ENCODE data around the gene KL.
A peak's percentile ranks its signal among the peaks of the same experiment; 100 is the strongest.

Gene KL

DNA sequence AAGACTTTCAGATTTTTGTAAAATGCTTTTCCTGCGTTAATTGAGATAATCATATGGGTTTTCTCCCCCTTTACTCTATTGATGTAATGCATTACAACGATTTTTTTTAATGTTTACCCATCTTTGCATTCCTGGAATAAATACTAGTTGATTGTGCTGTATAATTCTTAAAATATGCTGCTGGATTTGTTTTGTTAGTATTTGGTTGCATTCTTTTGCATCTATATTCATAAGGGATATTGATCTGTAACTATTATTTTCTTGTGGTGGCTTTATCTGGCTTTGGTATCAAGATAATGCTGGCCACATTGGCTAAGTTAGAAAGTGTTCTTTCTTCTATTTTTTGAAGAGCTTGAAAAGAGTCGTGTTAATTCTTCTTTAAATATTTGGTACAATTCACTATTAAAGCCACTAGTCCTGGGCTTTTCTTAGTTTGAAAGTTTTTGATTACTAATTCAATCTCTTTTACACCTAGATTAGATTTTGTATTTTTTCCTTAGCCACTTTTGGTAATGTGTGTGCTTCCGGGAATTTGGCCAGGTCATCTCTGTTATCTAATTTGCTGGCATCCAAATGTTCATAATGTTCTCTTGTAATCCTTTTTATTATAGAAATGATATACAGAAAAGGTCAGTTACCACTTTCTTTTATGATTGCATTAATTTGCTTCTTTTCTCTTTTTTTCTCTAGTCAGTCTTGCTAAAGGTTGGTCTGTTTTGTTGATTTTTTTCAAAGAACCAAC, 29.8 kb downstream of the KL start:
- Mint-ChIP-seq H3K4me1 (no peaks in the 10 kb centered on the region), H3K4me3 (no peak overlapping the region), H3K36me3 (no peaks in the 10 kb centered on the region), H3K9me3 (no peaks in the 10 kb centered on the region), H3K27ac (no peak overlapping the region)
- DNase-seq (ENCODE audit: low spot score in 2 of 2), result no peak
- ATAC-seq, result no peak

- DNase-seq (ENCODE audit: low spot score in 2 of 2), result no peak
- Mint-ChIP-seq H3K27ac (no peak overlapping the region), H3K4me3 (no peak overlapping the region)
Measured at GRCh38 chr13:33050161-33050560, 33.9 kb downstream of the KL start.

DNA sequence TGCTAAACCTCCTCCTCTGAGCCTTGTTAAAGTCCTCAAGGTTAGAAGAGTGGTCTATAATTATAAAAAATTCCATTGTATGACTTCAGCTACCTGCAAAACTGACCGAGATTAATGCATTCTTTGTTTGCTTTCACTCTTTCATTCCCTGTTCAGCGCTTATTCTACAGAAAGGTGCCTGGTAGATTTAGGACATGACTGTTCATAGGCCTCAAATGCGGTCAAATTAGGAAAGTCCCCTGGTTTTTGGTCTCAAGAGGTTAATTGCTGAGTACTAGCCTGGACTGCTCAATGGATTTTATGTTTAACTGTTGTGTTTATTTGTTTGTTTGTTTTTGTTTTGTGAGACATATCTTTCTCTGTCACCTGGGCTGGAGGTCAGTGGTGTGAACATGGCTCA, 35.4 kb downstream of the KL start:
- Mint-ChIP-seq H3K27ac (no peak overlapping the region), H3K36me3 (no peaks in the 10 kb centered on the region), H3K4me3 (no peak overlapping the region), H3K4me1 (no peaks in the 10 kb centered on the region), H3K9me3 (no peaks in the 10 kb centered on the region)
- ATAC-seq (no peak), DNase-seq (ENCODE audit: low spot score in 2 of 2) (no peak)

More at GRCh38 chr13:33050161-33050560, 33.9 kb downstream of the KL start:
- ATAC-seq, result no peak
- Mint-ChIP-seq H3K4me1 (no peaks in the 10 kb centered on the region), H3K9me3 (no peaks in the 10 kb centered on the region), H3K36me3 (no peaks in the 10 kb centered on the region)

DNA sequence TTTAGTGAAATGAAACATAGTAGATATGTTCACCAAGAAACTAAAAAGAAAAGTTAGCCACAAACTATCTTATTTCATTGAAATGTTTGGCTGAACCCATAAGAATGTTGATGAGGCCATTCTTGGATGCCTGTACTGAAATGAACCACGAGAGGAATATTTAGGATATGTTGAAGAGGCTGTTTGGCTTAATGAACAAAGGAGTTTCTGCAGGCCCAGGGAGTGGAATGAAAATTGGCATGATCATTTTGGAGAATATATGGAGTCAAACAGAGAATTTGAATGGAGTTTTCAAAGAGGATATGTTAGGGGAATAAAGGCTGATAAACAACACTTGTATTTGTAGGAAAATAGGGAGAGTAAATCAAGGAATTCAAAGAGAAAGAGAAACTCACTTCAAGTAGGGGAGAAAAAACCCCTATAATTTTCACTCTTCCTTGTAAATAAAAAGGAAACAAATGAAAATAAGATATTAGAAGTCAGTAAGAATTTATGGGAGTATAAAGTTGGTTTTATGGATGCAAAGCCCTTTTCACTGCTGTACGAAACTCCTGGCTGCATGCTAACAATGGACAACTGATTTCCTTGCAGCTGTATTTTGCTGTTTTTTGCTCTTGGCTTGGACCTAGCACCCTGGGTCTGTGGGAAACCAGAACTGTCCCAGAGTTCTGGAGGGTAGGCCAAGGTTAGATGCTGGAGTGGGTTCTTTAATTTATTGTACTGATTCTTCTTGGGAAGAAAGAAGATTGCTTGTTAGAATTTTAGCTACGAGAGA, 36.5 kb downstream of the KL start:
- DNase-seq (ENCODE audit: low spot score in 2 of 2), result no peak

GRCh38 chr13:33053397-33054066, 37.3 kb downstream of the KL start:
- no peaks in the 10 kb centered on the region for H3K4me1 Mint-ChIP-seq
- DNase-seq (ENCODE audit: low spot score in 2 of 2) (no peak), ATAC-seq (no peak)
- no peaks in the 10 kb centered on the region for H3K36me3 Mint-ChIP-seq
- no peaks in the 10 kb centered on the region for H3K9me3 Mint-ChIP-seq
- H3K27ac Mint-ChIP-seq, result no peak overlapping the region
- no peak overlapping the region for H3K4me3 Mint-ChIP-seq

More for the DNA sequence above, 36.5 kb downstream of the KL start:
- no peak overlapping the region for H3K4me3 Mint-ChIP-seq
- no peaks in the 10 kb centered on the region for H3K4me1 Mint-ChIP-seq
- no peaks in the 10 kb centered on the region for H3K9me3 Mint-ChIP-seq
- H3K27ac Mint-ChIP-seq, result no peak overlapping the region
- H3K36me3 Mint-ChIP-seq, result no peaks in the 10 kb centered on the region
- no peak for ATAC-seq

DNA sequence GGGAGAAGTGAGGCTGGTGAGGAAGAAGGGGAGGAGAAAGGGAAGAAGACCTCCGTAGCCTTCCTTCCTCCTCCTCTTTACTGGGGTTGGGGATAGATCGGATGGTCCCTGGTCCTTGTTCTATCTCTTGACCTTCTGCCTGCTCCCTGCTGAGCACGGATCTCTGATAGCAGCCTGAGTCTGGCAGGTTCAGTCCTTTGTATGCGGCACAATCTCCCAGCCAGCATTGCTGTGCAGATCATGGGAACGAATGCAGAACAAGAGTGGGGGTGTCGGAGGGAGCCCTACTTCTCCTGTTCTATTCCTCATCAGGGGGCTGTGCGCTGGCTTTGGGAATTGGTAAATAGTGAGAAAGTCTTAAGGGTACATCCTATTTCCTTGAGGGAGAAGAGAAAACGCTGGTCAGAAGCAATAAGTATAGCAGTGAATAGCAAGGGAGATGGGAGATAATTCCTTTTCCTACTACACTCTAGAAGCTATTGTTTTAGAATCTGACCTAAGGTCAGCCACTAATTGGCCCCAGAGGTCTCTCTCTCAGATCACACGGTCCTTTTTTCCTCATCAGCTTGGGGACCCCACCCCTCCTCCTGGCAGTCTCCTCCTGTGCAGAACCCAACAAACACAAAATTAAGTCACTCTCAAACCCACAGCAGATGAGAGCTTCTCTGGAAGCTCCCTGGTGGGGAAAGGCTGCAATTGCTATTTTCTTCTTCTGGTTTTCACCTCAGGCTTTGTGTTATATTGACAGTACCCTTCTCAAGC, 41.0 kb downstream of the KL start:
- no peak for DNase-seq (ENCODE audit: low spot score in 2 of 2)
- no peak overlapping the region for H3K4me3 Mint-ChIP-seq
- no peaks in the 10 kb centered on the region for H3K36me3 Mint-ChIP-seq
- H3K9me3 Mint-ChIP-seq, result no peaks in the 10 kb centered on the region
- no peaks in the 10 kb centered on the region for H3K4me1 Mint-ChIP-seq
- no peak overlapping the region for H3K27ac Mint-ChIP-seq
- peak; percentile 21 for ATAC-seq

GRCh38 chr13:33058776-33059327, 42.6 kb downstream of the KL start:
- H3K4me3 Mint-ChIP-seq, result no peak overlapping the region
- no peaks in the 10 kb centered on the region for H3K36me3 Mint-ChIP-seq

DNA sequence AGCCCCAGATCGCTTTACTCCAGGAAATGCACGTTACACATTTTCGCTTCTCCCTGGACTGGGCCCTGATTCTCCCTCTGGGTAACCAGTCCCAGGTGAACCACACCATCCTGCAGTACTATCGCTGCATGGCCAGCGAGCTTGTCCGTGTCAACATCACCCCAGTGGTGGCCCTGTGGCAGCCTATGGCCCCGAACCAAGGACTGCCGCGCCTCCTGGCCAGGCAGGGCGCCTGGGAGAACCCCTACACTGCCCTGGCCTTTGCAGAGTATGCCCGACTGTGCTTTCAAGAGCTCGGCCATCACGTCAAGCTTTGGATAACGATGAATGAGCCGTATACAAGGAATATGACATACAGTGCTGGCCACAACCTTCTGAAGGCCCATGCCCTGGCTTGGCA, 44.6 kb downstream of the KL start:
- H3K36me3 Mint-ChIP-seq, result no peaks in the 10 kb centered on the region
- no peak overlapping the region for H3K27ac Mint-ChIP-seq
- DNase-seq (ENCODE audit: low spot score in 2 of 2), result no peak
- ATAC-seq, result no peak
- no peak overlapping the region for H3K4me3 Mint-ChIP-seq
- no peaks in the 10 kb centered on the region for H3K4me1 Mint-ChIP-seq
- H3K9me3 Mint-ChIP-seq, result no peaks in the 10 kb centered on the region

More at GRCh38 chr13:33058776-33059327, 42.6 kb downstream of the KL start:
- Mint-ChIP-seq H3K9me3 (no peaks in the 10 kb centered on the region), H3K4me1 (no peaks in the 10 kb centered on the region), H3K27ac (no peak overlapping the region)
- ATAC-seq, result no peak
- no peak for DNase-seq (ENCODE audit: low spot score in 2 of 2)

- H3K9me3 Mint-ChIP-seq, result no peaks in the 10 kb centered on the region
- ATAC-seq (no peak), DNase-seq (ENCODE audit: low spot score in 2 of 2) (no peak)
- H3K27ac Mint-ChIP-seq, result no peak overlapping the region
- H3K4me1 Mint-ChIP-seq, result no peaks in the 10 kb centered on the region
- no peaks in the 10 kb centered on the region for H3K36me3 Mint-ChIP-seq
- H3K4me3 Mint-ChIP-seq, result no peak overlapping the region
Measured at GRCh38 chr13:33066329-33066728, 50.1 kb downstream of the KL start.

- ATAC-seq (no peak), DNase-seq (ENCODE audit: low spot score in 2 of 2) (no peak)
- no peak overlapping the region for H3K4me3 Mint-ChIP-seq
- no peaks in the 10 kb centered on the region for H3K9me3 Mint-ChIP-seq
- no peaks in the 10 kb centered on the region for H3K36me3 Mint-ChIP-seq
- no peak overlapping the region for H3K27ac Mint-ChIP-seq
- no peaks in the 10 kb centered on the region for H3K4me1 Mint-ChIP-seq
Measured at GRCh38 chr13:33069365-33069764, 53.1 kb downstream of the KL start.

DNA sequence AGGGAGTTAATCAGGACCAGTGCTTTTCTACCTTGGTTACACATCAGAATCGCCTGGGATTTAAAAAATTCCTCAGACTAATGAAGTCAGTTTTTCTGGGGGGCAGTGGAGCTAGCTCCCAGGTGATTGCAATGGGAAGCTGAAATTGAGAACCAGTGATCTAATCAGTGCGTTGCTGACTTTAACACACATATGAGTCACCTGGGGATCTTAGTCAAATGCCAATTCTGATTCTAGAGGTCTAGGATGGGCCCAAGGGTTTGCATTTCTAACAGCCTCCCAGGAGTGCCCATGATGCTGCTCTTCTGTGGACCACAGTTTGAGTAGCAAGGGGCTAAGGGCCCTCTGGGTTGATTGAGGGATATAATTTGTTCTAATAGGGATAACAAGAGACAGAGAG, 54.5 kb downstream of the KL start:
- no peaks in the 10 kb centered on the region for H3K4me1 Mint-ChIP-seq
- peak; percentile 62 for ATAC-seq
- no peaks in the 10 kb centered on the region for H3K9me3 Mint-ChIP-seq
- no peak overlapping the region for H3K27ac Mint-ChIP-seq
- H3K36me3 Mint-ChIP-seq, result no peaks in the 10 kb centered on the region
- no peak overlapping the region for H3K4me3 Mint-ChIP-seq
- no peak for DNase-seq (ENCODE audit: low spot score in 2 of 2)

DNA sequence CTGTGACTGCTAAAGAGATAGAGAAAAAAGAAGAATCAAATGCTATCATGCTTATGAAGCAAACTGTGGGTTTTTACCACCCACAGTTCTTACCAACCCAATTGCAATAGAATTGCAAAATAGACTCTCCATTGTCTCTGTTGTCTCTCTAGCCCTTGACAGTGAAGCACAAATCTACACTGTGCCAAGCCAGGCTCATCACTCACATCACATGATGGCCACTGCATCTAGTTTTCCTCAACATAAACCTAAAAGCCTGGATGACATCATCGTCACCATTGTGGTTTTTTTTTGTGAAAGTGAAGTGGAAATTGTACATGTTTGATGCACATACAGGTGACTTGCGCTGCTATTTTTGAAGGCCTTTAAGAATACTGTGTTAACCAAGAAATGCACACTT, 56.1 kb downstream of the KL start:
- ATAC-seq (no peak), DNase-seq (ENCODE audit: low spot score in 2 of 2) (no peak)
- Mint-ChIP-seq H3K27ac (no peak overlapping the region), H3K4me1 (no peaks in the 10 kb centered on the region), H3K4me3 (no peak overlapping the region), H3K36me3 (no peaks in the 10 kb centered on the region), H3K9me3 (no peaks in the 10 kb centered on the region)

DNA sequence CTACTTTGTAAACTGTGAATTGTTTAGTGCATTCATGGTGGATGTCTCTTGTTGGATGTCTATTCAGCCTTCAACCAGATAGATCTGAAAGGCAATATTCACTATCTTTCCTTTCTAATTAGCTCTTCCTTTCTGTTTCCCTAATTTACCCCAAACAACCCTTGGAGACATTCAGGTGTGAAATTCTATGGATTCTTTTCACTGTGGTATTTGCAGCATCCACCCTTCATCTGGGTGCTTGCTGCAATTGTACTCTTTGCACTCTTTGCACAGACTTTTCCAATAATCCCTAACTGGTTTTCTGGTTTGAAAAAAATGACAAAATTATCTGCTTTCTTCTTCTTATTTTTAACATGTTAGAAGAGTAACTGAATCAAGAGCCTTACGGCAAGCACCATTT, 56.5 kb downstream of the KL start:
- no peak for ATAC-seq
- H3K4me1 Mint-ChIP-seq, result no peaks in the 10 kb centered on the region

DNA sequence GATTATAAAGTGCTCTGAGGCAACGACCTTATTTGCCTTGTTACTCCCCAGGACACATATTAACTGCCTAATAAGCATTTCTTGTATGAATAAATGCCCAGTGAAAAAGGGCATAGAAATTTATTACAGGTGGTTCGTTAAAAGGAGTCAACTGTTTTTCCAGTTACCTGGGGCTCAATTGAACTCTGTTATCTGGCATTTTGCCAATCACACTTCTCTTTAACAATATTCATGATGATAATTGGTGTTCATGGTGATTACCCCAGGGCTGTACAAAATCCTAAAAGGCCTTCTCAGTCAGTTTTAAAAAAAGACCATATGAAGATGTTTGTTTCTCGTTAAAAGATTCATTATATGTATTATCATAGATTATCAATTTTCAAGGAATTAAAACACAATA, 57.1 kb downstream of the KL start:
- no peak overlapping the region for H3K4me3 Mint-ChIP-seq
- H3K9me3 Mint-ChIP-seq, result no peaks in the 10 kb centered on the region

More for the DNA sequence above, 56.5 kb downstream of the KL start:
- Mint-ChIP-seq H3K36me3 (no peaks in the 10 kb centered on the region), H3K9me3 (no peaks in the 10 kb centered on the region), H3K27ac (no peak overlapping the region), H3K4me3 (no peak overlapping the region)
- no peak for DNase-seq (ENCODE audit: low spot score in 2 of 2)

More for the DNA sequence above, 57.1 kb downstream of the KL start:
- no peak for ATAC-seq
- Mint-ChIP-seq H3K4me1 (no peaks in the 10 kb centered on the region), H3K27ac (no peak overlapping the region), H3K36me3 (no peaks in the 10 kb centered on the region)
- no peak for DNase-seq (ENCODE audit: low spot score in 2 of 2)
